K562 (cell line): ENCODE measurements around the gene IFRD1. TPM values are rescaled to one million over a fixed set of nuclear protein-coding genes. Genes with fewer than 3 reads are reported as not detected.

Source experiments
- AFF4 ChIP-seq: sonication (generic); formaldehyde crosslinking; IDR thresholded peaks from 2 replicates; pipeline ENCODE4 v1.8.0; 2023; ENCODE audit warnings: mild to moderate bottlenecking, missing genetic modification reagents
- ARNT ChIP-seq, 2 experiments: fragments of 450-650 bp; IDR thresholded peaks; 2 replicates each; pipeline ENCODE4 v1.6.1; 2016; ENCODE audit warnings: mild to moderate bottlenecking in 1 of 2
- CEBPG ChIP-seq, 3 experiments: fragments of 200-800 bp in 1 of 3; sonication (Bioruptor generic) in 1 of 3; sonication (generic) in 1 of 3; formaldehyde crosslinking in 1 of 3; IDR thresholded peaks in 2 of 3; conservative IDR thresholded peaks in 1 of 3; 2 replicates each; pipeline versions ENCODE4 v1.6.1 to v1.8.0; 2016 to 2022; ENCODE audit warnings: missing compliant biosample characterization in 2 of 3, missing genetic modification characterization in 2 of 3, mild to moderate bottlenecking in 1 of 3, missing genetic modification reagents in 1 of 3
- CTCFL ChIP-seq: IDR thresholded peaks from 2 replicates; pipeline ENCODE4 v1.6.1; 2011; ENCODE audit warnings: borderline replicate concordance, low read depth, mild to moderate bottlenecking, moderate library complexity, low read length; ENCODE audit not compliant: insufficient read depth, poor library complexity, severe bottlenecking
- EP400 ChIP-seq: fragments of 450-650 bp; IDR thresholded peaks from 2 replicates; pipeline ENCODE4 v1.6.1; 2017; ENCODE audit warnings: antibody characterized with exemption, mild to moderate bottlenecking, moderate library complexity
- ETS1 ChIP-seq: conservative IDR thresholded peaks from 2 replicates; pipeline ENCODE4 v1.6.1; 2011; ENCODE audit warnings: low read depth, mild to moderate bottlenecking, low read length; ENCODE audit not compliant: control insufficient read depth
- FOXM1 ChIP-seq, 2 experiments: fragments of 450-650 bp in 1 of 2; sonication (generic) in 1 of 2; formaldehyde crosslinking in 1 of 2; IDR thresholded peaks; 2 replicates each; pipeline versions ENCODE4 v1.6.1 to v1.9.0; 2017 to 2022; ENCODE audit warnings: low read depth in 2 of 2, mild to moderate bottlenecking in 2 of 2, missing genetic modification reagents in 1 of 2, moderate library complexity in 1 of 2
- HIVEP1 ChIP-seq: fragments of 250-450 bp; sonication (Bioruptor Pico); IDR thresholded peaks from 2 replicates; pipeline ENCODE4 v1.4.0; 2020; ENCODE audit warnings: mild to moderate bottlenecking
- JUND ChIP-seq, 2 experiments: IDR thresholded peaks; 2 replicates in 1 of 2; 3 replicates in 1 of 2; pipeline ENCODE4 v1.6.1; 2011; ENCODE audit warnings: borderline replicate concordance in 2 of 2, low read depth in 2 of 2, low read length in 2 of 2, improper control_type of control experiment in 1 of 2, missing biosample characterization in 1 of 2, missing genetic modification characterization in 1 of 2, missing genetic modification reagents in 1 of 2
- KLF13 ChIP-seq: fragments of 450-650 bp; IDR thresholded peaks from 2 replicates; pipeline ENCODE4 v1.6.1; 2016; ENCODE audit warnings: missing genetic modification characterization, low read depth, mild to moderate bottlenecking, missing compliant biosample characterization, moderate library complexity, borderline replicate concordance
- UBTF ChIP-seq, 2 experiments: IDR thresholded peaks; 2 replicates each; pipeline ENCODE4 v1.6.1; 2012; ENCODE audit warnings: improper control_type of control experiment in 2 of 2, low read depth in 2 of 2, low read length in 2 of 2, borderline replicate concordance in 1 of 2
- ZC3H11A ChIP-seq: IDR thresholded peaks from 2 replicates; pipeline ENCODE4 v1.6.1; 2012; ENCODE audit warnings: low read depth, low read length, improper control_type of control experiment
- ZNF224 ChIP-seq: sonication (generic); formaldehyde crosslinking; IDR thresholded peaks from 2 replicates; pipeline ENCODE4 v1.8.0; 2022; ENCODE audit warnings: mild to moderate bottlenecking, missing genetic modification reagents
- ZNF699 ChIP-seq: fragments of 250-450 bp; sonication (Bioruptor Pico); IDR thresholded peaks from 2 replicates; pipeline ENCODE4 v1.8.0; 2021; ENCODE audit warnings: mild to moderate bottlenecking, moderate library complexity; ENCODE audit not compliant: insufficient replicate concordance
- ZNF707 ChIP-seq: fragments of 250-450 bp; sonication (Bioruptor Pico); conservative IDR thresholded peaks from 2 replicates; pipeline ENCODE4 v1.8.0; 2022; ENCODE audit warnings: inconsistent platforms, mild to moderate bottlenecking, moderate library complexity
- polyA plus RNA-seq, 8 experiments: library from polyadenylated mRNA; depleted of rRNA in 4 of 8; stranded (reverse) in 5 of 8; unstranded in 3 of 8; fragments of >200 nt; fragmentation: Nextera tagmentation in 2 of 8; fragmentation: Illumina TruSeq in 1 of 8; extraction: Ambion mirVana in 2 of 8; extraction: Trizol in 1 of 8; gene quantifications; 2 replicates each; pipeline versions ENCODE4 v1.2.1 to v1.2.3, GENCODE V29; 2011 to 2014; ENCODE audit warnings: inconsistent platforms in 1 of 8, missing spikeins in 1 of 8
- total RNA-seq, 7 experiments: library from RNA; depleted of rRNA in 6 of 7; stranded (reverse); fragments of >200 nt in 6 of 7; fragmentation: Illumina TruSeq in 2 of 7; extraction: Trizol in 2 of 7; gene quantifications; 2 replicates each; pipeline versions ENCODE4 v1.2.1 to v1.2.3, GENCODE V29; 2011 to 2021; ENCODE audit warnings: low replicate concordance in 1 of 7

The IFRD1 gene
- total and polyA plus RNA-seq, 9 of the 15 experiments (the other 6 are each of a cell fraction or from before 2014, with no cell fraction given): 27.6 to 81.8 (median 68.1) TPM

- TF ChIP-seq EP400 (no peak), FOXM1 (IDR thresholded peaks at IDR 0.05; ENCODE audit: low read depth) (no peak), FOXM1 (CRISPR knock-in tag; IDR thresholded peaks at IDR 0.05; ENCODE audit: low read depth) (no peak), ZNF699 (CRISPR knock-in tag) (no peak), CTCFL (no peak), ZC3H11A (no peak), CEBPG (CRISPR knock-in tag; IDR thresholded peaks at IDR 0.05) (no peak), CEBPG (tag; conservative IDR thresholded peaks at IDR 0.05 in 1 of 2, IDR thresholded peaks at IDR 0.05 in 1 of 2) (no peak), ETS1 (no peak), ZNF224 (CRISPR knock-in tag) (no peak), UBTF (IDR thresholded peaks at IDR 0.05; ENCODE audit: borderline replicate concordance in 1 of 2, low read depth in 2 of 2, low read length in 2 of 2) (no peak), HIVEP1 (CRISPR knock-in tag) (no peak), ZNF707 (CRISPR knock-in tag) (no peak), AFF4 (no peak), ARNT (IDR thresholded peaks at IDR 0.05) (no peak), KLF13 (tag) (no peak), JUND (IDR thresholded peaks at IDR 0.05; ENCODE audit: borderline replicate concordance, low read depth, low read length) (peak; percentile 76; the same call in 1 of the 2 replicates), JUND (tag; IDR thresholded peaks at IDR 0.05; ENCODE audit: borderline replicate concordance, low read depth, low read length) (peak; percentile 86; the same call in 2 of the 3 replicates)
Observed at GRCh38 chr7:112422842-112423496, 27.3 kb upstream of the IFRD1 start (continued).
